ENCODE measurements around the gene IRF8.

DNA sequence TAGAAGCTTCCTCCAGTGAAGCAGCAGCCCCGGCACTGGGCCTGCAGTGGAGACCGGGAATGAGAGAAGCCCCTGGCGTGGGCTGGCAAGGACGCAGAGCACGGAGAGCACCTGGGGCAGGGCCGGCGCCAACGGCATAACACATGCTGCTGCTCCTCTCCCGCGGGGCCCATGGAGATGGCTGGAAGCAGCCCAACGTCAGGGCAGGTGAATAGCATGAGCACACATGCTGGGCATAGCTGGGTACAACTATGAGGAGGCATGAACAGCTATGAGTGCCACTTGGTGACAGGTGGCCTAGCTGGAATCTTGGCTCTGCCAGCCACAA lies 46.4 kb downstream of the IRF8 start:
- TF ChIP-seq, protein P1, sequence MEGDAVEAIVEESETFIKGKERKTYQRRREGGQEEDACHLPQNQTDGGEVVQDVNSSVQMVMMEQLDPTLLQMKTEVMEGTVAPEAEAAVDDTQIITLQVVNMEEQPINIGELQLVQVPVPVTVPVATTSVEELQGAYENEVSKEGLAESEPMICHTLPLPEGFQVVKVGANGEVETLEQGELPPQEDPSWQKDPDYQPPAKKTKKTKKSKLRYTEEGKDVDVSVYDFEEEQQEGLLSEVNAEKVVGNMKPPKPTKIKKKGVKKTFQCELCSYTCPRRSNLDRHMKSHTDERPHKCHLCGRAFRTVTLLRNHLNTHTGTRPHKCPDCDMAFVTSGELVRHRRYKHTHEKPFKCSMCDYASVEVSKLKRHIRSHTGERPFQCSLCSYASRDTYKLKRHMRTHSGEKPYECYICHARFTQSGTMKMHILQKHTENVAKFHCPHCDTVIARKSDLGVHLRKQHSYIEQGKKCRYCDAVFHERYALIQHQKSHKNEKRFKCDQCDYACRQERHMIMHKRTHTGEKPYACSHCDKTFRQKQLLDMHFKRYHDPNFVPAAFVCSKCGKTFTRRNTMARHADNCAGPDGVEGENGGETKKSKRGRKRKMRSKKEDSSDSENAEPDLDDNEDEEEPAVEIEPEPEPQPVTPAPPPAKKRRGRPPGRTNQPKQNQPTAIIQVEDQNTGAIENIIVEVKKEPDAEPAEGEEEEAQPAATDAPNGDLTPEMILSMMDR (conservative IDR thresholded peaks at IDR 0.05 in 1 of 2, IDR thresholded peaks at IDR 0.05 in 1 of 2; ENCODE audit: low read depth in 1 of 2, low read length in 2 of 2): no peak
- TF ChIP-seq EZH2 (IDR thresholded peaks at IDR 0.05; ENCODE audit: low read length, missing control alignments): no peak
